ENCODE results near the gene ZNF197.
"Not testable (repeated sequence)": the region's sequence is repeated elsewhere in the genome, so short reads cannot be mapped to it uniquely, and the experiment has no call there.

Gene ZNF197

GRCh38 chr3:44659434-44659833 is 34.6 kb downstream of the ZNF197 start:
- Histone ChIP-seq H3K27me3 (replicated peaks) (no peaks in the 10 kb centered on the region), H3K36me3 (replicated peaks) (peaks cover 59% of the 10 kb centered on the region), H3K27ac (no peak overlapping the region), H3K4me3 (ENCODE audit: low read depth, low read length) (no peak overlapping the region)
- no peak for DNase-seq
- in situ Hi-C loops (cut with HindIII; ENCODE audit: low pct_ligation_motif_present, low sequenced_read_pairs): no loop called here
- TF ChIP-seq, protein P1, sequence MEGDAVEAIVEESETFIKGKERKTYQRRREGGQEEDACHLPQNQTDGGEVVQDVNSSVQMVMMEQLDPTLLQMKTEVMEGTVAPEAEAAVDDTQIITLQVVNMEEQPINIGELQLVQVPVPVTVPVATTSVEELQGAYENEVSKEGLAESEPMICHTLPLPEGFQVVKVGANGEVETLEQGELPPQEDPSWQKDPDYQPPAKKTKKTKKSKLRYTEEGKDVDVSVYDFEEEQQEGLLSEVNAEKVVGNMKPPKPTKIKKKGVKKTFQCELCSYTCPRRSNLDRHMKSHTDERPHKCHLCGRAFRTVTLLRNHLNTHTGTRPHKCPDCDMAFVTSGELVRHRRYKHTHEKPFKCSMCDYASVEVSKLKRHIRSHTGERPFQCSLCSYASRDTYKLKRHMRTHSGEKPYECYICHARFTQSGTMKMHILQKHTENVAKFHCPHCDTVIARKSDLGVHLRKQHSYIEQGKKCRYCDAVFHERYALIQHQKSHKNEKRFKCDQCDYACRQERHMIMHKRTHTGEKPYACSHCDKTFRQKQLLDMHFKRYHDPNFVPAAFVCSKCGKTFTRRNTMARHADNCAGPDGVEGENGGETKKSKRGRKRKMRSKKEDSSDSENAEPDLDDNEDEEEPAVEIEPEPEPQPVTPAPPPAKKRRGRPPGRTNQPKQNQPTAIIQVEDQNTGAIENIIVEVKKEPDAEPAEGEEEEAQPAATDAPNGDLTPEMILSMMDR (IDR thresholded peaks at IDR 0.05; ENCODE audit: low read depth, low read length, missing control alignments): no peak

DNA sequence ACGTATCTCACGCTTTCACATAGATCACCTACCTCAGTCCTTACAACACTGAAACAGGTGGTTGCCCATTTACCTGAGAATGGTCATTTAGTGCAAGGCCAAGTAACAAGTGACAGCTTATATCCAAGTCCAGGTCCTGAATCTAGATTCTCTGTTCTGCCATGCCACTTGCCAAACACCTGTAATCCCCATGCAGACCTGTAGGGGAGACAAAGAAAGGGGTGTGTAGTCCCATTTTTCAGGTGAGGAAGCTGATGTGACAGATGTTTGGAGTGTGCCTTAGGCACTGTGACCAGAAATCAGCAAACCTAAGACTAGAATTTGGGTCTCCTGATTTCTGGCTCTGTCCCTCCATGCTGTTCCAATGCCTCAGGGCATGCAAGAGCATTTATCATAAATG is 36.4 kb downstream of the ZNF197 start:
- in situ Hi-C loops (cut with HindIII; ENCODE audit: low pct_ligation_motif_present, low sequenced_read_pairs): no loop called here
- Histone ChIP-seq H3K27me3 (replicated peaks) (no peaks in the 10 kb centered on the region), H3K27ac (no peak overlapping the region), H3K4me3 (ENCODE audit: low read depth, low read length) (no peak overlapping the region), H3K36me3 (replicated peaks) (peaks cover 55% of the 10 kb centered on the region)
- TF ChIP-seq, protein P1 (IDR thresholded peaks at IDR 0.05; ENCODE audit: low read depth, low read length, missing control alignments): peak; percentile 49
- no peak for DNase-seq

GRCh38 chr3:44665173-44665572 is 40.3 kb downstream of the ZNF197 start:
- in situ Hi-C loops (cut with HindIII; ENCODE audit: low pct_ligation_motif_present, low sequenced_read_pairs): no loop called here
- no peak overlapping the region for H3K4me3 ChIP-seq (ENCODE audit: low read depth, low read length)
- no peaks in the 10 kb centered on the region for H3K27me3 ChIP-seq (replicated peaks)
- DNase-seq: no peak
- no peak overlapping the region for H3K27ac ChIP-seq
- peaks cover 19% of the 10 kb centered on the region for H3K36me3 ChIP-seq (replicated peaks)
- TF ChIP-seq, protein P1 (IDR thresholded peaks at IDR 0.05; ENCODE audit: low read depth, low read length, missing control alignments): no peak

DNA sequence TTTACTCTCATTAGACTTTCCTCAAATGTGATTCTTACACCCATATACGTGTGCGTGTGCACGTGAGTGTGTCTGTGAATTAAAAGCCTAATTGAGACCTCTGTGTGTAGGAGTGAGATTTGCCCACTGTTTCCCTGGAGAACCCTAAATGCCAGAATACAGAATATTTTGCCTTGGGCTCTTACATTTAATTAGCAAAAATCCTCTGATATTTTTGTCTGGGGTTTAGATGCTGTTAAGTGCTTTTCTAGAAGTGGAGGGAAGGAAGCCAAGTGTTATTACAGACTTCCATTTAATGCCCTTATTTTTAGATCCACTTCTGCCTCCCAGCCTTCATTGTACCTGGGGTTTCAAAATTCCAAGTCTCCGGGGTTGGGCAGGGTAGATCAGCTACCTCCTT is 41.5 kb downstream of the ZNF197 start:
- Histone ChIP-seq H3K27me3 (replicated peaks) (no peaks in the 10 kb centered on the region), H3K36me3 (replicated peaks) (peaks cover 7% of the 10 kb centered on the region), H3K27ac (no peak overlapping the region), H3K4me3 (ENCODE audit: low read depth, low read length) (no peak overlapping the region)
- in situ Hi-C loops (cut with HindIII; ENCODE audit: low pct_ligation_motif_present, low sequenced_read_pairs): no loop called here
- TF ChIP-seq, protein P1 (IDR thresholded peaks at IDR 0.05; ENCODE audit: low read depth, low read length, missing control alignments): no peak
- DNase-seq: no peak

DNA sequence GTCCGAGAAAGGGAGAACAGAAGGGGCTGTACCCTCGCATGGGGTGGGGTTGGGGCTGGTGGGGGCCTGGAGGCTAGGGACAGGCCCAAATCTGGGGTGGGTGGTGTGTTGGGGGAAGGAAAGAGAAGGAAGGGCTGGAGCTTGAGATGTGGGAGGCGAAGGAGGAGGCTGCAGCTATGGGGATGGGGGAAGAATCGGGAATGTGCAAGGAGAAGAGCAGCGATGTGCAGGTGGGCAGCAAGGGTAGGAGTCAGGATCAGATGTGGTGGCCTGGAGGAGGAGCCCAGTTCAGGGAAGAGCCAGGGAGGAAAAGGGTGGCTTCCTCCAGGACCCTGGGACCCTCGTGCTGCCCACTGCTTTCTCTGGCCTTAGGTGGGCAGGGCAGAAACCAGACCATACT is 44.9 kb downstream of the ZNF197 start:
- TF ChIP-seq, protein P1 (IDR thresholded peaks at IDR 0.05; ENCODE audit: low read depth, low read length, missing control alignments): no peak
- in situ Hi-C loops (cut with HindIII; ENCODE audit: low pct_ligation_motif_present, low sequenced_read_pairs): no loop called here
- H3K36me3 ChIP-seq (replicated peaks): no peaks in the 10 kb centered on the region
- H3K27ac ChIP-seq: no peak overlapping the region
- DNase-seq: no peak
- no peak overlapping the region for H3K4me3 ChIP-seq (ENCODE audit: low read depth, low read length)
- H3K27me3 ChIP-seq (replicated peaks): no peaks in the 10 kb centered on the region

DNA sequence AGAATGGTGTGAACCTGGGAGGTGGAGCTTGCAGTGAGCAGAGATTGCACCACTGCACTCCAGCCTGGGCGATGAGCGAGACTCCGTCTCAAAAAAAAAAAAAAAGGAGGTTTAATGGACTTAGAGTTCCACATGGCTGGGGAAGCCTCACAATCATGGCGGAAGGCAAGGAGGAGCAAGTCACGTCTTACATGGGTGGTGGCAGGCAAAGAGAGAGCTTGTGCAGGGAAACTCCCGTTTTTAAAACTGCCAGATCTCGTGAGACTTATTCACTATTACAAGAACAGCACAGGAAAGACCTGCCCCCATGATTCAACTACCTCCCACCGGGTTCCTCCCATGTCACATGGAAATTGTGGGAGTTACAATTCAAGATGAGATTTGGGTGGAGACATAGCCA is 48.6 kb downstream of the ZNF197 start:
- H3K27ac ChIP-seq; DNase-seq; H3K4me3 ChIP-seq (ENCODE audit: low read depth, low read length); H3K36me3 ChIP-seq (replicated peaks); H3K27me3 ChIP-seq (replicated peaks); in situ Hi-C loops (cut with HindIII; ENCODE audit: low pct_ligation_motif_present, low sequenced_read_pairs): not testable (repeated sequence)

Data from brain microvascular endothelial cell (primary cell).